Ascending aorta (tissue), 2 donors: ENCODE results near the gene ZNF319. TPM values are rescaled to one million over a fixed set of nuclear protein-coding genes. Genes with fewer than 3 reads are reported as not detected.

Experiments used
- DNase-seq, 2 donors: peaks; one replicate each; pipeline ENCODE4 v3.0.0-alpha.2; 2019; ENCODE audit warnings: low spot score in 2 of 2
- H3K27ac ChIP-seq, 2 donors: fragments of 200-600 bp; sonication (generic); one replicate each; pipeline ENCODE4 v1.5.1; 2016 to 2017; ENCODE audit warnings: mild to moderate bottlenecking in 1 of 2
- H3K27me3 ChIP-seq: fragments of 200-600 bp; sonication (generic); one replicate; pipeline ENCODE4 v1.5.1; 2017
- H3K36me3 ChIP-seq, 2 donors: fragments of 200-600 bp; sonication (generic); one replicate each; pipeline ENCODE4 v1.5.1; 2016
- H3K4me1 ChIP-seq, 2 donors: fragments of 200-600 bp; sonication (generic); one replicate each; pipeline ENCODE4 v1.5.1; 2016 to 2017; ENCODE audit warnings: mild to moderate bottlenecking in 1 of 2
- H3K4me3 ChIP-seq, 2 donors: fragments of 200-600 bp; sonication (generic); one replicate each; pipeline ENCODE4 v1.5.1; 2016 to 2017; ENCODE audit warnings: mild to moderate bottlenecking in 1 of 2
- H3K9me3 ChIP-seq, 2 donors: fragments of 200-600 bp; sonication (generic); one replicate each; pipeline ENCODE4 v1.5.1; 2016
- intact Hi-C: fragments of 100-400 bp; cut with DNase I; formaldehyde crosslinking; loops from one replicate; pipeline ENCODE4 v1.15.1; 2023
- total RNA-seq: library from RNA; depleted of rRNA; stranded (reverse); fragments of >200 nt; gene quantifications from one replicate; pipeline ENCODE4 v1.1.0, GENCODE V29; 2016
- TF ChIP-seq, protein P1 (sequence below), 3 experiments: fragments of 200-600 bp in 2 of 3; fragments of 450-650 bp in 1 of 3; sonication (generic) in 2 of 3; IDR thresholded peaks; one replicate each; pipeline ENCODE4 v1.5.1; 2016 to 2019; ENCODE audit warnings: antibody characterized with exemption in 3 of 3, mild to moderate bottlenecking in 1 of 3, moderate library complexity in 1 of 3

The ZNF319 gene
- total RNA-seq, 1 donor from 2014 or later: 17.5 TPM

DNA sequence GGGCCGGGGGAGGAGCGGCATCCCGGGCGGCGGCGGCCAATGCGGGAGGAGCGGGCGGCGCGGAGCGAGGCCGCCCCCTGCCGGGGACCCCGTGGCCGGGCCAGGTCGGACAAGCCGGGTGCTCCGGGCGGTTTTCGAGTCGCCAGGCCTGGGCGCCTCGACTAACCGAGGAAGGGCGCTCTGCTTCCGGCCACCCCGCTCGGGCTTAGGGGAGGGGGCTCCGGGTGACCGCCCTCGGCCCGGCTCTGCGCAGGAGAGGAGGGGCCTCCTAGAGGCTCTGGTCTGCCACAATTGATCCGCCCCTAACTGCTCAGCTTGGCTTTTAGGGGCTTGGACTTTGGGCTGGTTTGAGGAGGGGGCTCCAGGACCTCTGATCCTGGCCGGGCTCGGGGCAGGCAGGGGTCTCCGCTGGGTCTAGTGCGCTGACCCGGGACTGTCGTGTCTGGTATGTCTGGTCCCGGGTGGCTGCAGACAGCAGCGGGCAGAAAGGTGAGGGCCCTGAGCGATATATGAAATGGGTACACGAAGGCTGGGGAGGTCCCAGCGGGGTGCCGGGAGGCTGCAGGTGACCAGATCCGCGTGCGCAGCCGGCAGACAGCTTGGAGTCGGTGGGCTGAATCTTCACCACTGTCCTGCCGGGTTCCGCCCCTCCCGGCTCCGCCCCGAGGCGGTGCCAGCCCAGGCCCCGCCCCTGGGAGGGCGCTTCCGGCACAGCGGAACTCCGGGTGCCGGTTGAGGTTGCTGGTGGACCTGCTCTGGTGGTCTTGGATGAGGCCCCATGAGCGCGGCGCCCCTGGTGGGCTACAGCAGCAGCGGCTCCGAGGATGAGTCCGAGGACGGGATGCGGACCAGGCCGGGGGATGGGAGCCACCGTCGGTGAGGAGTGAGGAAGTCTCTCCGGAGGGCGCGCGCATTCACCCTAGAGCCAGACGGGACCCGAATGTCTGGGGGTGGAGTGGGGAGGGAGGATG lies 519 bp upstream of the ZNF319 start, which contains the start of gene USB1:
Gene USB1, plus strand, starts transcription at position 702 of the 971 bp plus-strand sequence. Its CDS starts 77 bp downstream, at position 779.
- DNase-seq: peak; percentile 37 to 90
- TF ChIP-seq, protein P1, sequence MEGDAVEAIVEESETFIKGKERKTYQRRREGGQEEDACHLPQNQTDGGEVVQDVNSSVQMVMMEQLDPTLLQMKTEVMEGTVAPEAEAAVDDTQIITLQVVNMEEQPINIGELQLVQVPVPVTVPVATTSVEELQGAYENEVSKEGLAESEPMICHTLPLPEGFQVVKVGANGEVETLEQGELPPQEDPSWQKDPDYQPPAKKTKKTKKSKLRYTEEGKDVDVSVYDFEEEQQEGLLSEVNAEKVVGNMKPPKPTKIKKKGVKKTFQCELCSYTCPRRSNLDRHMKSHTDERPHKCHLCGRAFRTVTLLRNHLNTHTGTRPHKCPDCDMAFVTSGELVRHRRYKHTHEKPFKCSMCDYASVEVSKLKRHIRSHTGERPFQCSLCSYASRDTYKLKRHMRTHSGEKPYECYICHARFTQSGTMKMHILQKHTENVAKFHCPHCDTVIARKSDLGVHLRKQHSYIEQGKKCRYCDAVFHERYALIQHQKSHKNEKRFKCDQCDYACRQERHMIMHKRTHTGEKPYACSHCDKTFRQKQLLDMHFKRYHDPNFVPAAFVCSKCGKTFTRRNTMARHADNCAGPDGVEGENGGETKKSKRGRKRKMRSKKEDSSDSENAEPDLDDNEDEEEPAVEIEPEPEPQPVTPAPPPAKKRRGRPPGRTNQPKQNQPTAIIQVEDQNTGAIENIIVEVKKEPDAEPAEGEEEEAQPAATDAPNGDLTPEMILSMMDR (IDR thresholded peaks at IDR 0.05): peak; percentile 47 to 64 (median 63)
- Histone ChIP-seq H3K4me1 (peaks cover 12 to 19% of the 10 kb centered on the region in 2 donors), H3K36me3 (peaks cover 21 to 23% of the 10 kb centered on the region in 2 donors), H3K4me3 (peak within 1 kb of the TSS; percentile 78 to 93), H3K9me3 (no peaks in the 10 kb centered on the region), H3K27me3 (no peaks in the 10 kb centered on the region), H3K27ac (peak within 1 kb of the TSS; percentile 85 to 95)
- intact Hi-C loops: loop anchor here (1.0 to 10.0 kb wide), 9 partner anchors 102 to 514 kb away; partner anchors contain the start of genes CCDC102A, CFAP20, GINS3 and KATNB1

DNA sequence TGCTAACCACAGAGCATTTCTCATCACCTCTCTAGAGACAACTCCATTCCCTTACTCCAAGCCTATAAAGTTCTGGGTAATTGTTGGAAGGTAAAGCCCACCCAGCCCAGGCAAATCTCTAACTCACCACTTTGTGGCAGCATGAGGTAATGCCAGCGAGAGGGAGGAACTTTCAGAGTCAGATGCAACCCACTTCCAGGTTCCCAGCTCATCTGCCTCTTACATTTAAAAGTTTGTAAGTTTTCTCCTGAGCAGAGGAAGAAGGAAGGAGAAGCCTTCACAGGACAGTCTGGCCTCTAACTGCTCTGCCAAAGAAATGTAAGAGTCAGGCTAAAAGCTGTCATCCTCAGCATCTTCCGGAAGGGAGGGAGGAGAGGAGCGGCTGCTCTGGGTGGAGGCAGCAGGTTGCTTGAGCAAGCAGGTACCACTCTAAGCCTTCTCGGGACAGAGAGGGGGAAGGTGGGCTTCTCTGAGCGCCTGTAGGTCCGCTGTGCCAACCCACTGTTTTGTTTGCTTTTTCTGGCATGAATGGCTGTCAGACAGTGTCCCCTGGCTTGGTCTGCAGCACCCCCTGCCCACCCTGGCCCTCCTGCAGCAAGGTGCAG lies 1.0 kb downstream of the ZNF319 start:
- Histone ChIP-seq H3K4me1 (peaks cover 10 to 19% of the 10 kb centered on the region in 2 donors), H3K36me3 (peaks cover 27 to 36% of the 10 kb centered on the region in 2 donors), H3K9me3 (no peaks in the 10 kb centered on the region), H3K27me3 (no peaks in the 10 kb centered on the region), H3K4me3 (peak overlapping the region; percentile 78 to 93), H3K27ac (peak overlapping the region; percentile 85 to 95)
- TF ChIP-seq, protein P1 (IDR thresholded peaks at IDR 0.05): no peak
- no peak for DNase-seq
- intact Hi-C loops: no loop called here

DNA sequence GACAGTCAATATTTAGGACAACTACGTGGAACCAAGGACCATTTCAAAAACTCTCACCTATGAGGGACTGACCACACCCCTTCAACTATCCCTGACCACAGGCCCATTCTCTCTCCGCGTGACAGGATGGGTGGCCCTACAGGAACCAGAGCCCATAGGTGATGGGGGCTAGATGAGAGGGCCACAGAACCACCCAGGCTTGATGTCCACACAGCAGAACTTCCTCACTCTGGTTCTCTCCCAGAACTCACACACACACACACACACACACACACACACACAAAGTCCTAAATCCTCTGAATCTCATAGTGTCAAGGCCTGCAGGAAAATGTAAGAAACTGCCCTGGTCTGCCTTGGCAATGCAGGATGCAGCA lies 1.5 kb downstream of the ZNF319 start:
- TF ChIP-seq, protein P1 (IDR thresholded peaks at IDR 0.05): no peak
- no peak for DNase-seq
- intact Hi-C loops: no loop called here
- Histone ChIP-seq H3K4me1 (peaks cover 10 to 19% of the 10 kb centered on the region in 2 donors), H3K9me3 (no peaks in the 10 kb centered on the region), H3K36me3 (peaks cover 32 to 41% of the 10 kb centered on the region in 2 donors), H3K4me3 (peak overlapping the region in 1 of 2 donors; percentile 93), H3K27me3 (no peaks in the 10 kb centered on the region), H3K27ac (no peak overlapping the region)

DNA sequence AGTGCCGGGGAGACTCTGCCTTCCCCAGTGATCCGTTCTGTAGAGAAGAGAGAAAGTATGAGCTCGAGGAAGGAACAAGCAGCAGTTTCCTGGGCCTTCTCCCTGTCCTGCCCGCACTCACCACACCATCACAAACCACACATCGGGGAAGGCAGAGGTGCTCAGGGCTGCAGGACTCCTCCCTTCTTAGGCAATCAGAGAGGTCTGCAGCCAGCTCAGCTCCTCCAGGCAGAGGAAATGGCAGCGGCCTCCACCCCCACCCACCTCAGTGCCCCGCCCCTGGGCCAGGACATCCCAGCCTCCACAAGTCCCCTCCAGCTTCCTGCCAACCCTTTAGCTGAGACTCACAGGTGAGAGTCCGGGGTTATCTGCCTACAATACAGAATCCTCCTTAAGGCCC lies 2.0 kb downstream of the ZNF319 start:
- no peak for DNase-seq
- intact Hi-C loops: no loop called here
- Histone ChIP-seq H3K36me3 (peaks cover 36 to 44% of the 10 kb centered on the region in 2 donors), H3K4me3 (no peak overlapping the region), H3K27me3 (no peaks in the 10 kb centered on the region), H3K4me1 (peaks cover 10 to 19% of the 10 kb centered on the region in 2 donors), H3K27ac (no peak overlapping the region), H3K9me3 (no peaks in the 10 kb centered on the region)
- TF ChIP-seq, protein P1 (IDR thresholded peaks at IDR 0.05): no peak

DNA sequence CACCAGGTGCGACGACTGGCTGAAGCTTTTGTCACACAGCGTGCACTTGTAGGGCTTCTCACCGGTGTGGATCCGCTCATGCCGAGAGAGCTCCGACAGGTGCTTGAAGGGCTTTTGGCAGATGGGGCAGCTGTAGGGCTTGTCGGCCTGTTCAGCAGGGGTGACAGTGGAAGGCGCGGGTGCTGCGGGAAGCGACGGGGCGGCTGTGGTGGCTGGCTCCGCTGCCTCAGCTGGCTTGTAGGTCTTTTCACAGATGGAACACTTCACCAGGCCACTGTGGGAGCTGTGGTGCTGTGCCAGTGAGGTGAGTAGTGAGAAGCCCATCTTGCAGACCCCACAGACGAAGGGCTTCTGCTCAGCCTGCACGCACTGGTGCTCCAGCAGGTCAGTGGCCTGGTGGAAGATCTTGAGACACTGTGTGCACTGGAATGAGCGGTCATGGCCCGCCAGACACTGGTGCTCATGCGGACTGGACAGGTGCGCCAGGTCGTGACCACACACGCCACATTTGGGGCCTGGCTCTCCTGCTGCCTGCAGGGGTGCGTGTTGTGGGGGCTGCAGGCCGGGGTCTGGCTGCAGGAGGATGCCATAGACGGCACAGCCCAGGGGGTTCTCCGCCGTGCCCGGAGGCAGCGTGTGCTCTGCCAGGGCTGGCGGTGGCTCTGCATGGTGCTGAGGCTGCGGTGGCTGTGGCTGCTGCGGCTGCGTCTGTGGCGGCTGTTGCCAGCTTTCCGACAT lies 2.8 kb downstream of the ZNF319 start:
- Histone ChIP-seq H3K27me3 (no peaks in the 10 kb centered on the region), H3K36me3 (peaks cover 36 to 44% of the 10 kb centered on the region in 2 donors), H3K27ac (no peak overlapping the region), H3K4me1 (peaks cover 10 to 19% of the 10 kb centered on the region in 2 donors), H3K9me3 (no peaks in the 10 kb centered on the region), H3K4me3 (no peak overlapping the region)
- DNase-seq: no peak
- intact Hi-C loops: no loop called here
- TF ChIP-seq, protein P1 (IDR thresholded peaks at IDR 0.05): no peak
